Stimulated activated CD4-positive, alpha-beta T cell treated with anti-CD3 and anti-CD28 coated beads, Interleukin-12 subunit alpha, Interleukin-12 subunit beta, amount 100 ng/mL, for 48 hours (primary cell): ENCODE data around the gene RABGEF1.
"Not testable (repeated sequence)": the region's sequence is repeated elsewhere in the genome, so short reads cannot be mapped to it uniquely, and the experiment has no call there.

Experiments
- DNase-seq, 3 donors: peaks; one replicate each; pipeline ENCODE4 v3.0.0-alpha.2; 2020; ENCODE audit warnings: low read depth in 2 of 3, low spot score in 1 of 3

The RABGEF1 gene

GRCh38 chr7:66847523-66847855 is 107.0 kb downstream of the RABGEF1 start:
- not testable (repeated sequence) for DNase-seq

GRCh38 chr7:66847879-66848790 is 107.6 kb downstream of the RABGEF1 start:
- DNase-seq: no peak

- no peak for DNase-seq
These were observed 118.8 kb downstream of the RABGEF1 start for GRCh38 chr7:66859339-66859738.

- DNase-seq: peak in 2 of 3 donors; percentile 30 to 47
These were observed 119.5 kb downstream of the RABGEF1 start for GRCh38 chr7:66859794-66860645.

DNA sequence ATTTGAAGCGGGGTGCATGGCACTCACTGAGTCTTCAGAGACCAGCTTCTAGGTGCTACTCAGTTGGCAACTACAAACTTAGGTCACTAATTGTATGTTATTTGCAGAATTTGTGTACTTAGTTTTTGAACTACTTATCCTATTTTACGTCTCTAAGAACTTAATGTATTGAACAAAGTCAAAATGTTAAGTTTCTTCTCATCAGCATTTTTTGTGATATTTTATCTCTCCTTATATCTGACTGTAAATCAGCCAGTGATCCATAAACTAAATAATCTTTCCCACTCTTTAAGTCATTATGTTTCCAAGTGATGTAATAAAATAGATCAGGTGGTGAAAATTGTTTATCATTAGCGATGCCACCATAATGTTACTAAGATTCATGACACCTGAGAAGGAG is 120.2 kb downstream of the RABGEF1 start:
- no peak for DNase-seq
